ENCODE data around the gene MICB.

DNA sequence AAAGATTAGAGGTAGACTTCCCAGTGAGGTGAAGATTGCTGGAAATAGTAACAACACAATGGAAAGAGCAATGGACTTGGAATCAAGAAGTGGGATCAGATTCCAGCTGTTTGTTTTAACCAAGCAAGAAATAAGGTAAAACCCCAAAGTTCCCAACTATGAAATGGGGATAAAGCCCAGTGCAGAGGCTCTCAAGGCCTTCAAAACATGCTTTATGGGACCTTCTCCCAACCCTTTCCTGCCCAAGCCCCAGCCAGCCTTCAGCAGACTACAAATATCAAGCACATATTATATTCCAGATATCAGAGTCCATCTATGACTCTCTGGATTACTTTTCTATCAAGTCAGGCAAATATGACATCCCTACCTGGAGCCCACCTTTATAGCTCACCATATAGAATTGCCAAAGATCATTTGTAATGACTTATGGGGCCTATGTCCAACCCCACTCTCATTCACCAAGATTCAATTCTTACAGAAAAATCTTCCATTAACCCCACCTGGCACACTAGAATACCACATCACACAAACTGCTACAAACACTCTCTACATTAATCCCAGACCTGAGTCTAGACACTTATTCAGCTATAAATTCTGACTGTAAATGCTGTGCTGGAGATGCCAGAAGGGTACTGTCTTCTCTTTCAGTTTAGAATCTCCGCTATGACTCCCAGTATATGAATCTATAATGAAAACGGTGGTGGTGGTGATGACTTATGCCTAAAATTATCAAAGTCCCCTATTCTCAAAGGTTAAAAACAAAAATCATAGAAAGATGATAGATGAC lies 37.8 kb downstream of the MICB start:
- TF ChIP-seq, protein P1, sequence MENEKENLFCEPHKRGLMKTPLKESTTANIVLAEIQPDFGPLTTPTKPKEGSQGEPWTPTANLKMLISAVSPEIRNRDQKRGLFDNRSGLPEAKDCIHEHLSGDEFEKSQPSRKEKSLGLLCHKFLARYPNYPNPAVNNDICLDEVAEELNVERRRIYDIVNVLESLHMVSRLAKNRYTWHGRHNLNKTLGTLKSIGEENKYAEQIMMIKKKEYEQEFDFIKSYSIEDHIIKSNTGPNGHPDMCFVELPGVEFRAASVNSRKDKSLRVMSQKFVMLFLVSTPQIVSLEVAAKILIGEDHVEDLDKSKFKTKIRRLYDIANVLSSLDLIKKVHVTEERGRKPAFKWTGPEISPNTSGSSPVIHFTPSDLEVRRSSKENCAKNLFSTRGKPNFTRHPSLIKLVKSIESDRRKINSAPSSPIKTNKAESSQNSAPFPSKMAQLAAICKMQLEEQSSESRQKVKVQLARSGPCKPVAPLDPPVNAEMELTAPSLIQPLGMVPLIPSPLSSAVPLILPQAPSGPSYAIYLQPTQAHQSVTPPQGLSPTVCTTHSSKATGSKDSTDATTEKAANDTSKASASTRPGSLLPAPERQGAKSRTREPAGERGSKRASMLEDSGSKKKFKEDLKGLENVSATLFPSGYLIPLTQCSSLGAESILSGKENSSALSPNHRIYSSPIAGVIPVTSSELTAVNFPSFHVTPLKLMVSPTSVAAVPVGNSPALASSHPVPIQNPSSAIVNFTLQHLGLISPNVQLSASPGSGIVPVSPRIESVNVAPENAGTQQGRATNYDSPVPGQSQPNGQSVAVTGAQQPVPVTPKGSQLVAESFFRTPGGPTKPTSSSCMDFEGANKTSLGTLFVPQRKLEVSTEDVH (IDR thresholded peaks at IDR 0.05; ENCODE audit: low read depth, partially characterized antibody) = no peak
- no peak for TF ChIP-seq FOXK1 (CRISPR knock-in tag; IDR thresholded peaks at IDR 0.05; ENCODE audit: borderline replicate concordance)
- no peak for TF ChIP-seq GATAD2A (IDR thresholded peaks at IDR 0.05)
- TF ChIP-seq POLR2A (conservative IDR thresholded peaks at IDR 0.05) = peak; percentile 53; the same call in 1 of the 2 replicates
- no peak for TF ChIP-seq SRSF1 (IDR thresholded peaks at IDR 0.05; ENCODE audit: low read depth, low read length)
- TF ChIP-seq U2AF2 (optimal IDR thresholded peaks at IDR 0.05; ENCODE audit: low read depth, low read length) = no peak
- TF ChIP-seq ZKSCAN8 (CRISPR knock-in tag; IDR thresholded peaks at IDR 0.05) = no peak
- TF ChIP-seq ZNF274 (IDR thresholded peaks at IDR 0.05; ENCODE audit: borderline replicate concordance, low read depth, low read length) = no peak
- TF ChIP-seq, protein P2, sequence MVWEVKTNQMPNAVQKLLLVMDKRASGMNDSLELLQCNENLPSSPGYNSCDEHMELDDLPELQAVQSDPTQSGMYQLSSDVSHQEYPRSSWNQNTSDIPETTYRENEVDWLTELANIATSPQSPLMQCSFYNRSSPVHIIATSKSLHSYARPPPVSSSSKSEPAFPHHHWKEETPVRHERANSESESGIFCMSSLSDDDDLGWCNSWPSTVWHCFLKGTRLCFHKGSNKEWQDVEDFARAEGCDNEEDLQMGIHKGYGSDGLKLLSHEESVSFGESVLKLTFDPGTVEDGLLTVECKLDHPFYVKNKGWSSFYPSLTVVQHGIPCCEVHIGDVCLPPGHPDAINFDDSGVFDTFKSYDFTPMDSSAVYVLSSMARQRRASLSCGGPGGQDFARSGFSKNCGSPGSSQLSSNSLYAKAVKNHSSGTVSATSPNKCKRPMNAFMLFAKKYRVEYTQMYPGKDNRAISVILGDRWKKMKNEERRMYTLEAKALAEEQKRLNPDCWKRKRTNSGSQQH (CRISPR knock-in tag; IDR thresholded peaks at IDR 0.05) = no peak
- no peak for TF ChIP-seq PTBP1 (IDR thresholded peaks at IDR 0.05; ENCODE audit: low read depth, low read length)
- TF ChIP-seq ZFP30 (CRISPR knock-in tag; IDR thresholded peaks at IDR 0.05; ENCODE audit: borderline replicate concordance) = no peak
- no peak for TF ChIP-seq ATF7 (IDR thresholded peaks at IDR 0.05)
- TF ChIP-seq, protein P3, sequence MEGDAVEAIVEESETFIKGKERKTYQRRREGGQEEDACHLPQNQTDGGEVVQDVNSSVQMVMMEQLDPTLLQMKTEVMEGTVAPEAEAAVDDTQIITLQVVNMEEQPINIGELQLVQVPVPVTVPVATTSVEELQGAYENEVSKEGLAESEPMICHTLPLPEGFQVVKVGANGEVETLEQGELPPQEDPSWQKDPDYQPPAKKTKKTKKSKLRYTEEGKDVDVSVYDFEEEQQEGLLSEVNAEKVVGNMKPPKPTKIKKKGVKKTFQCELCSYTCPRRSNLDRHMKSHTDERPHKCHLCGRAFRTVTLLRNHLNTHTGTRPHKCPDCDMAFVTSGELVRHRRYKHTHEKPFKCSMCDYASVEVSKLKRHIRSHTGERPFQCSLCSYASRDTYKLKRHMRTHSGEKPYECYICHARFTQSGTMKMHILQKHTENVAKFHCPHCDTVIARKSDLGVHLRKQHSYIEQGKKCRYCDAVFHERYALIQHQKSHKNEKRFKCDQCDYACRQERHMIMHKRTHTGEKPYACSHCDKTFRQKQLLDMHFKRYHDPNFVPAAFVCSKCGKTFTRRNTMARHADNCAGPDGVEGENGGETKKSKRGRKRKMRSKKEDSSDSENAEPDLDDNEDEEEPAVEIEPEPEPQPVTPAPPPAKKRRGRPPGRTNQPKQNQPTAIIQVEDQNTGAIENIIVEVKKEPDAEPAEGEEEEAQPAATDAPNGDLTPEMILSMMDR (IDR thresholded peaks at IDR 0.05 in 2 of 3, conservative IDR thresholded peaks at IDR 0.05 in 1 of 3; ENCODE audit: insufficient read depth in 2 of 3, low read depth in 1 of 3, low read length in 3 of 3) = no peak

Measured in K562 (cell line).